ENCODE results near the gene UPB1. TPM values are rescaled to one million over a fixed set of nuclear protein-coding genes. Genes with fewer than 3 reads are reported as not detected.

UPB1 gene
- total RNA-seq, 3 donors from 2014 or later = 0.16 to 0.23 (median 0.16) TPM

GRCh38 chr22:24504540-24504939, 9.4 kb downstream of the UPB1 start:
- Mint-ChIP-seq H3K4me3 (no peak overlapping the region), H3K9me3 (no peaks in the 10 kb centered on the region), H3K27me3 (ENCODE audit: low read depth) (no peaks in the 10 kb centered on the region), H3K4me1 (ENCODE audit: low read depth) (peaks cover 8% of the 10 kb centered on the region), H3K36me3 (ENCODE audit: insufficient read depth) (no peaks in the 10 kb centered on the region)
- DNase-seq = no peak
- ATAC-seq = no peak

DNA sequence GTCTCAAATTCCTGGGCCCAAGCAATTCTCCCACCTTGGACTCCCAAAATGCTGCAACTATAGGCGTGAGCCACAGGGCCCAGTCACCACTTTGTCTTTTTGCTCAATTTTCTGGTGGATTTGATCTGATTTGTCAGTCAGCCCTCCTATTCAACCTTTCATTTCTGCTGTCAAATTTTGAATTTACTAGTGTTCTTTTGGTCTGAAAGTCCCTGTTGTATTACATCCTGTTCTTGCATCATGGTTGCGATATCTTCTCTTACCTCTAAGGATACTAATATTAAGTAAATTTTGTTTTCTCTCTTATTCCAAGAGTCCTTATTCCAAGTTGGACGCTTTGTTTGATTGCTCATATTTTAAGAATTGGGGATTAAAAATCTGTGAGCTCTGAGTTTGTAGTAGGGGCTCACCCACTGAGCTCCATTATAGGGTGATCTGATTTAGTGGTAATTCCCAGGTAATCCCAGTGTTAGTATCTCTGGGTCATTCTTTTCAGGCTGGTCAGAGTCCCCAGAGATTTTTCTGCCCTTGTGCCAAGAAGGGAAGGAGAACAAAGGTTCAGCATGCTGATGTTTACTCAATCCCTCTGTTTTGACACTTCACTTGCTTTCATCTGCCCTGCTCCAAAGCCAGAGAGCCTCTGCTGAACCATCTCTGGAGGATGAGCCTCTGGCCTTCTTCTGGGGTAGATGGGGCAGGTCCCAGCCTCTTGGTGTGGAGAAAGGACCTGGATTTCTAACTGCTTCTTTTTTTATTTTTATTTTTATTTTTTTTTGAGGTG, 10.0 kb downstream of the UPB1 start:
- H3K27me3 Mint-ChIP-seq (ENCODE audit: low read depth) = no peaks in the 10 kb centered on the region
- peaks cover 8% of the 10 kb centered on the region for H3K4me1 Mint-ChIP-seq (ENCODE audit: low read depth)

DNA sequence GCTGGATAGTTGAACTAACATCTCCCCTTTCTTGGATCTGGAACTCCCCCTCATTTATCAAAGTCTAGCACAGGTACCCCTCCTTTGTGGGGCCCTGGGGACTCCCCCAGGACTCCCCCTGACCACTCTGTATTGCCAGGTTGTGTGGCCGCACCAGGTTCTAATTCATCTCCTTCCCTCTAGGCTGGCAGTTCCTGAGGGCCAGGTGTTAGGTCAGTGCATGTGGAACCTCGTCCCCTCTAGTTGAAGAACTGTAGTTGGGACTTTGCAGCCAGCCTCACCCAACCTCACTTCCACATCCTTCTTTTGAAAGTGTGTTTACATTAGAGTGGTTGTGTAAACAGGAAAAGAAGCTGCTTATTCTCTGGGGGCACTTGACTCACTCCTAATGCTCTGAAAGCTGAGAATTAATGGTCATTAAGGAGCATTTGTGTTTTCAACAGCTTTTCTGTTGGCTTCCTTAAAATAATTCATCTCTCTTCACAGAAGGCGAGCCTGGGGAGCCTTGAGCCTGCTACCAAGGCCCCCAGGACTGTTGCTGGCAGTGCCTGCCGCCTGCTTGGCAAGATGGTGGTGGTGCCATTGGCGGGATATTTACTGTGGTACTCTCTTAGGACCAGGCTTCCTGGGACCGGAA, 11.8 kb downstream of the UPB1 start:
- peaks cover 18% of the 10 kb centered on the region for H3K4me1 Mint-ChIP-seq (ENCODE audit: low read depth)

More for the DNA sequence above, 10.0 kb downstream of the UPB1 start:
- DNase-seq (no peak), ATAC-seq (no peak)
- Mint-ChIP-seq H3K4me3 (no peak overlapping the region), H3K9me3 (no peaks in the 10 kb centered on the region), H3K36me3 (ENCODE audit: insufficient read depth) (no peaks in the 10 kb centered on the region)

DNA sequence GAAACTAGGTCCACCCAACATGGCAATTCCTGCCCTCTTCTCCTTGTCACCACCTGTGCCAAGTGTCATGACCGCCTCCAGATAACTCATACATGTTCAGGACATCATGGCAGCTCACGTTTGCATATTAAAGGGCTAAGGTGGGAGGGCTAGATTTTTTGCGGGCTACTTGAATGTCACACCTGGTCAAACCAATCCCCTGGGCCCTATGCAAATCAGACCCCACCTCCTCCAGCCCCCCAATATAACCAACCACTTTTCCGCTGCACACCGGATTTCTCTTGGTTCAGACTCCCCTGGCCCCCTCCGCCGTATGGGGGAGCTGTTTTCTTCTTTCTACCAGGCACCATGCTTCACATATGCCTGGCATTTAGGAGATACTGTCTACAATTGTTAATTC, 12.6 kb downstream of the UPB1 start:
- no peaks in the 10 kb centered on the region for H3K27me3 Mint-ChIP-seq (ENCODE audit: low read depth)
- peaks cover 21% of the 10 kb centered on the region for H3K4me1 Mint-ChIP-seq (ENCODE audit: low read depth)
- H3K4me3 Mint-ChIP-seq = no peak overlapping the region

More for the DNA sequence above, 11.8 kb downstream of the UPB1 start:
- Mint-ChIP-seq H3K36me3 (ENCODE audit: insufficient read depth) (no peaks in the 10 kb centered on the region), H3K9me3 (no peaks in the 10 kb centered on the region), H3K4me3 (no peak overlapping the region), H3K27me3 (ENCODE audit: low read depth) (no peaks in the 10 kb centered on the region)
- no peak for ATAC-seq
- no peak for DNase-seq

GRCh38 chr22:24510637-24511625, 15.8 kb downstream of the UPB1 start:
- H3K4me1 Mint-ChIP-seq (ENCODE audit: low read depth) = peaks cover 12% of the 10 kb centered on the region
- H3K9me3 Mint-ChIP-seq = no peaks in the 10 kb centered on the region
- H3K36me3 Mint-ChIP-seq (ENCODE audit: insufficient read depth) = no peaks in the 10 kb centered on the region
- H3K4me3 Mint-ChIP-seq = no peak overlapping the region
- no peaks in the 10 kb centered on the region for H3K27me3 Mint-ChIP-seq (ENCODE audit: low read depth)
- DNase-seq (no peak), ATAC-seq (no peak)

More for the DNA sequence above, 12.6 kb downstream of the UPB1 start:
- ATAC-seq = no peak
- Mint-ChIP-seq H3K36me3 (ENCODE audit: insufficient read depth) (no peaks in the 10 kb centered on the region), H3K9me3 (no peaks in the 10 kb centered on the region)
- no peak for DNase-seq

- no peak overlapping the region for H3K4me3 Mint-ChIP-seq
- H3K27me3 Mint-ChIP-seq (ENCODE audit: low read depth) = no peaks in the 10 kb centered on the region
- H3K4me1 Mint-ChIP-seq (ENCODE audit: low read depth) = peaks cover 12% of the 10 kb centered on the region
- H3K9me3 Mint-ChIP-seq = no peaks in the 10 kb centered on the region
- H3K36me3 Mint-ChIP-seq (ENCODE audit: insufficient read depth) = no peaks in the 10 kb centered on the region
- DNase-seq (no peak), ATAC-seq (no peak)
Measured at GRCh38 chr22:24512043-24512442, 16.9 kb downstream of the UPB1 start.

- Mint-ChIP-seq H3K27me3 (ENCODE audit: low read depth) (no peaks in the 10 kb centered on the region), H3K4me1 (ENCODE audit: low read depth) (peaks cover 12% of the 10 kb centered on the region), H3K9me3 (no peaks in the 10 kb centered on the region), H3K4me3 (no peak overlapping the region), H3K36me3 (ENCODE audit: insufficient read depth) (no peaks in the 10 kb centered on the region)
- DNase-seq = no peak
- ATAC-seq = no peak
Measured at GRCh38 chr22:24513378-24514240, 18.5 kb downstream of the UPB1 start.

DNA sequence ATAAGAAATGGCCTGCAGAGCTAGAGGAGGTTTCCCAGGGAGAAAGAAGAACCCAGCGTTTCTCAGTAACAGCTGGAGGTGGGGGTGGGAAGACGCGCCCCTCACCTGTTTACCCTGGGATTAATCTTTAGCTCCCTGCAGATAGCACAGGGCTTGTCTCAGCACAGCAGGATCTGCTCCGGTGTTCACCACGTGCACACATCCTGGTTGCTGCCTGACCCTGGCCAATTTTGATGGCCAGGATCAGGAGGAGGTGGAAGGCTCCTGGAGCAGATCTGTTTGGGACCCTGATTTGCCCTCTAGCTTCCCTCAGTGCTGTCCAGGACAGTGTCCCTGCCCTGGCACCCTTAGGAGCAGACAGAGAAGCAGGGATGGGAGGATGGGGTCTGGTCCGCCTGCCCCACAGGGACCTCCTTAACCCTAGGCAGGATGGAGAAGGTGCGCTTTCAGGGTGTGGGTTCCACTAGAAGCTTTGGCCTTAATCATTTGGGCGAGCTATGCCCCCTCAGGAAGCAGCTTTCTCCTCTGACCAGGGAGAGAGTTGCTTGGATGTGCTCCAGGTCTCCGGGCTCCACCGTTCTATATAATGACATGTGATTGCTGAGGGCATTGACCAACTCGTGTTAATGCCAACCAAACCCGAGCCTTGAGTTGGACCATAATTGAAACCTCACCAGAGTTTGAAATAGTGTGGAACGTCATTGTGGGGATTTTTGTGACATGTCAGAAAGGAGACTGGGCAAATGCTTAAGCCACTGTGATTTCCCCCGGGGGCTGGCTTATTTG, 19.3 kb downstream of the UPB1 start:
- no peaks in the 10 kb centered on the region for H3K36me3 Mint-ChIP-seq (ENCODE audit: insufficient read depth)
- DNase-seq (no peak), ATAC-seq (no peak)
- H3K4me3 Mint-ChIP-seq = no peak overlapping the region
- H3K9me3 Mint-ChIP-seq = no peaks in the 10 kb centered on the region
- no peaks in the 10 kb centered on the region for H3K27me3 Mint-ChIP-seq (ENCODE audit: low read depth)
- peaks cover 12% of the 10 kb centered on the region for H3K4me1 Mint-ChIP-seq (ENCODE audit: low read depth)

DNA sequence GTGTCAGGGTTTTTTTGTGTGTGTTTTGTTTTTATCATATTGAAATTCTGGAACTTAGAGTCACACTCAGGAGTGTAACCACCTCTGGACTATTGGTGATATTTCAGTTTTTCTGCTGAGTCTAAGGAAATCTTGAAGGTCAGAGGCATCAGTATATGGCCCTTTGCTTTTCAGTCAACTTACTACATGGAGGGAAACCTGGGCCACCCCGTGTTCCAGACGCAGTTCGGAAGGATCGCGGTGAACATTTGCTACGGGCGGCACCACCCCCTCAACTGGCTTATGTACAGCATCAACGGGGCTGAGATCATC, 19.9 kb downstream of the UPB1 start:
- ATAC-seq (no peak), DNase-seq (no peak)
- Mint-ChIP-seq H3K36me3 (ENCODE audit: insufficient read depth) (no peaks in the 10 kb centered on the region), H3K4me3 (no peak overlapping the region), H3K27me3 (ENCODE audit: low read depth) (no peaks in the 10 kb centered on the region), H3K4me1 (ENCODE audit: low read depth) (peaks cover 12% of the 10 kb centered on the region), H3K9me3 (no peaks in the 10 kb centered on the region)

- ATAC-seq (no peak), DNase-seq (no peak)
- no peak overlapping the region for H3K4me3 Mint-ChIP-seq
- no peaks in the 10 kb centered on the region for H3K27me3 Mint-ChIP-seq (ENCODE audit: low read depth)
- H3K9me3 Mint-ChIP-seq = no peaks in the 10 kb centered on the region
- no peaks in the 10 kb centered on the region for H3K36me3 Mint-ChIP-seq (ENCODE audit: insufficient read depth)
- peaks cover 5% of the 10 kb centered on the region for H3K4me1 Mint-ChIP-seq (ENCODE audit: low read depth)
Measured at GRCh38 chr22:24516301-24516737, 21.2 kb downstream of the UPB1 start.

GRCh38 chr22:24517446-24517845, 22.3 kb downstream of the UPB1 start:
- Mint-ChIP-seq H3K9me3 (no peaks in the 10 kb centered on the region), H3K27me3 (ENCODE audit: low read depth) (no peaks in the 10 kb centered on the region), H3K36me3 (ENCODE audit: insufficient read depth) (no peaks in the 10 kb centered on the region), H3K4me3 (no peak overlapping the region), H3K4me1 (ENCODE audit: low read depth) (peaks cover 2% of the 10 kb centered on the region)
- DNase-seq (no peak), ATAC-seq (no peak)

- H3K4me1 Mint-ChIP-seq (ENCODE audit: low read depth) = peaks cover 2% of the 10 kb centered on the region
- H3K9me3 Mint-ChIP-seq = no peaks in the 10 kb centered on the region
- H3K36me3 Mint-ChIP-seq (ENCODE audit: insufficient read depth) = no peaks in the 10 kb centered on the region
- DNase-seq (no peak), ATAC-seq (no peak)
- H3K4me3 Mint-ChIP-seq = no peak overlapping the region
- H3K27me3 Mint-ChIP-seq (ENCODE audit: low read depth) = no peaks in the 10 kb centered on the region
Measured at GRCh38 chr22:24518228-24518627, 23.1 kb downstream of the UPB1 start.

Data from activated T-cell treated with anti-CD3 and anti-CD28 coated beads, Interleukin-2, amount 50 U/mL, for 4 hours (primary cell).